Trophoblast cell (in vitro differentiated cells and primary cell): Measurements from ENCODE around the gene MACROD2.

Source experiments
- DNase-seq, 2 donors: peaks; one replicate each; pipeline ENCODE4 v3.0.0-alpha.2; 2016
- H2AFZ ChIP-seq: 2 replicates; pipeline ENCODE4 v1.6.1; 2013; ENCODE audit warnings: low read length, moderate library complexity, mild to moderate bottlenecking; ENCODE audit not compliant: insufficient read depth, poor library complexity
- H2AK5ac ChIP-seq: 2 replicates; pipeline ENCODE4 v1.6.1; 2013; ENCODE audit warnings: mild to moderate bottlenecking, low read length
- H2BK120ac ChIP-seq: 2 replicates; pipeline ENCODE4 v1.6.1; 2013; ENCODE audit warnings: low read length, mild to moderate bottlenecking, moderate library complexity; ENCODE audit not compliant: insufficient read depth, poor library complexity
- H2BK12ac ChIP-seq: 2 replicates; pipeline ENCODE4 v1.6.1; 2013; ENCODE audit warnings: mild to moderate bottlenecking, low read length, moderate library complexity
- H2BK5ac ChIP-seq: 2 replicates; pipeline ENCODE4 v1.6.1; 2013; ENCODE audit warnings: low read length, low read depth, moderate library complexity, mild to moderate bottlenecking; ENCODE audit not compliant: poor library complexity
- H3K14ac ChIP-seq: 2 replicates; pipeline ENCODE4 v1.6.1; 2013; ENCODE audit warnings: mild to moderate bottlenecking, low read length
- H3K18ac ChIP-seq: 2 replicates; pipeline ENCODE4 v1.6.1; 2013; ENCODE audit warnings: mild to moderate bottlenecking, low read length
- H3K23ac ChIP-seq: 2 replicates; pipeline ENCODE4 v1.6.1; 2013; ENCODE audit warnings: low read length
- H3K27ac ChIP-seq: 2 replicates; pipeline ENCODE4 v1.5.1; 2013; ENCODE audit warnings: low read depth, mild to moderate bottlenecking, inconsistent platforms, low read length, moderate library complexity
- H3K27me3 ChIP-seq: 2 replicates; pipeline ENCODE4 v1.6.1; 2013; ENCODE audit warnings: inconsistent platforms, mild to moderate bottlenecking, low read length, moderate library complexity; ENCODE audit not compliant: insufficient read depth
- H3K36me3 ChIP-seq, 2 experiments: 1 replicate in 1 of 2; 2 replicates in 1 of 2; pipeline ENCODE4 v1.6.1; 2013; ENCODE audit warnings: low read length in 2 of 2, mild to moderate bottlenecking in 2 of 2, moderate library complexity in 1 of 2; ENCODE audit not compliant: insufficient read depth in 2 of 2, control insufficient read depth in 1 of 2
- H3K4ac ChIP-seq: 2 replicates; pipeline ENCODE4 v1.6.1; 2013; ENCODE audit warnings: low read depth, mild to moderate bottlenecking, low read length, moderate library complexity
- H3K4me1 ChIP-seq, 2 experiments: 1 replicate in 1 of 2; 2 replicates in 1 of 2; pipeline ENCODE4 v1.6.1; 2013; ENCODE audit warnings: low read length in 2 of 2, mild to moderate bottlenecking in 2 of 2, moderate library complexity in 1 of 2; ENCODE audit not compliant: insufficient read depth in 2 of 2, control insufficient read depth in 1 of 2
- H3K4me2 ChIP-seq: 2 replicates; pipeline ENCODE4 v1.6.1; 2013; ENCODE audit warnings: inconsistent platforms, mild to moderate bottlenecking, low read length, moderate library complexity
- H3K4me3 ChIP-seq: 2 replicates; pipeline ENCODE4 v1.5.1; 2013; ENCODE audit warnings: mild to moderate bottlenecking, low read depth, low read length, inconsistent platforms
- H3K79me1 ChIP-seq: one replicate; pipeline ENCODE4 v1.6.1; 2013; ENCODE audit warnings: low read length
- H3K79me2 ChIP-seq: 2 replicates; pipeline ENCODE4 v1.6.1; 2013; ENCODE audit warnings: low read length, mild to moderate bottlenecking; ENCODE audit not compliant: control insufficient read depth, insufficient read depth, poor library complexity
- H3K9ac ChIP-seq: 2 replicates; pipeline ENCODE4 v1.6.1; 2013; ENCODE audit warnings: mild to moderate bottlenecking, low read length
- H3K9me3 ChIP-seq: 2 replicates; pipeline ENCODE4 v1.6.1; 2013; ENCODE audit warnings: low read depth, mild to moderate bottlenecking, control low read depth, inconsistent platforms, low read length; ENCODE audit not compliant: insufficient read depth
- H4K12ac ChIP-seq: 2 replicates; pipeline ENCODE4 v1.6.1; 2013; ENCODE audit warnings: low read depth, mild to moderate bottlenecking, low read length, moderate library complexity
- H4K8ac ChIP-seq: 2 replicates; pipeline ENCODE4 v1.6.1; 2013; ENCODE audit warnings: low read depth, mild to moderate bottlenecking, low read length, moderate library complexity
- H4K91ac ChIP-seq: one replicate; pipeline ENCODE4 v1.6.1; 2013; ENCODE audit warnings: low read depth, mild to moderate bottlenecking, low read length, moderate library complexity
- WGBS: extraction: QIAGEN DNeasy Blood & Tissue Kit; methylation state at CpG from one replicate; pipeline ENCODE4 v1.1.7; 2013; ENCODE audit warnings: missing lambda C conversion rate; ENCODE audit not compliant: insufficient read length, insufficient coverage; ENCODE audit errors: extremely low coverage; 5-methylcytosine and 5-hydroxymethylcytosine counted together

The MACROD2 gene

DNA sequence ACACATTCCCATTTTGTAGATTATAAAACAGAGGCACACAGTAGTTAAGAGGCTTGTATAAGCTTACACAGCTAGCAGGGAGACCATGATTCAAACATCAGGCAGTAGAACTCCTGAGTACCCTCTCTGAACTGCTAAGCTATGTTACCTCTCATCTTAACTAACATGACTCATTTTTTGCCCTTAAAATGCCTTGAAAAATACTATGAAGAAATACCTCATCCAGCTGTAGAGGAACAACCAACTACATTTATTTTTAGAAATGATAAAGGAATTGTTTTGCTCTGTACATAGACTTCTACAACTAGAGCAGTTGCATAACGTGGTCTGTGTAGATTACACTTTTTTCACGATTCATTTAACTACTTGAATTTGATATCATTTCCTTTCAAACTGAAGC lies 240.0 kb downstream of the MACROD2 start:
- H3K27me3 ChIP-seq = no peaks in the 10 kb centered on the region
- no peaks in the 10 kb centered on the region for H3K79me1 ChIP-seq
- H2BK12ac ChIP-seq = no peak overlapping the region
- H3K4me3 ChIP-seq = no peak overlapping the region
- no peaks in the 10 kb centered on the region for H3K9me3 ChIP-seq
- H3K27ac ChIP-seq = no peak overlapping the region
- H3K79me2 ChIP-seq = no peaks in the 10 kb centered on the region
- no peak overlapping the region for H2AFZ ChIP-seq
- no peak for DNase-seq
- H3K4me2 ChIP-seq = no peak overlapping the region
- no peak overlapping the region for H2AK5ac ChIP-seq
- no peak overlapping the region for H3K4ac ChIP-seq
- no peak overlapping the region for H3K14ac ChIP-seq
- no peak overlapping the region for H3K18ac ChIP-seq
- no peaks in the 10 kb centered on the region for H3K36me3 ChIP-seq
- no peak overlapping the region for H4K8ac ChIP-seq
- no peak overlapping the region for H4K12ac ChIP-seq
- H4K91ac ChIP-seq = no peak overlapping the region
- H3K4me1 ChIP-seq = no peaks in the 10 kb centered on the region
- H2BK120ac ChIP-seq = no peak overlapping the region
- no CpG with 5 or more reads among the region's 2 CpGs for WGBS
- H3K9ac ChIP-seq = no peak overlapping the region
- H2BK5ac ChIP-seq = no peak overlapping the region
- H3K23ac ChIP-seq = no peak overlapping the region

DNA sequence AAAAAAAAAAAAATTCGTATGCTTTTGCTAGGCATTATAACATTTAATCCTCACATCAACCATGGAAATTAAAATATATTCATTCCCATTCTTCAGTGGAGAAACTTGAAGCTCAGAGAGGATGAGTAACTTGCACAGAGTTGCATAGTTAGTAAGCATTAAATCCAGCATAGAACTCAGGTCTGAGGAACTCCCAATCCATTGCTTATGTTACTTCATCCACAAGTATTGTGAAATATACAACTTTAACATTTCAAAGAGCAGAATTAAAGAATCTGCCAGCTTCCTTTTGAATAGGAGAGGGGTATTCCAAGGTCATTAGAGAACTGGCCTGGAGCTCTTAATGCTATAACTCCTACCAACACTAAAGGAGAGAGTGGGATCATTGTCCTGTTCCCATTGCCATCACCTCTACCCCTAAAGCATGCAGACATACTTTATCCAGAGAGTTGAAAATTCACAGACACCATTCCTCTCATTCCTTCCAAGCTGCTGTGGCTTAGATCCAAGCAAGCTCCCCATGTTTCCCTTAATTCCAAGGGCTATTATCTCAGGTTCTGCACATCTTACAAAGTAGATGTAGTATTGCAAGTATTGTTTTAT lies 250.2 kb downstream of the MACROD2 start:
- Histone ChIP-seq H2BK5ac (no peak overlapping the region), H3K23ac (no peak overlapping the region), H4K8ac (no peak overlapping the region), H3K9me3 (no peaks in the 10 kb centered on the region), H4K91ac (no peak overlapping the region), H2AFZ (no peak overlapping the region), H3K36me3 (no peaks in the 10 kb centered on the region), H3K9ac (no peak overlapping the region), H3K27me3 (no peaks in the 10 kb centered on the region), H3K4ac (no peak overlapping the region), H2BK120ac (no peak overlapping the region), H3K27ac (peak overlapping the region; percentile 34), H3K14ac (no peak overlapping the region), H3K4me3 (no peak overlapping the region), H3K4me2 (no peak overlapping the region), H3K79me2 (no peaks in the 10 kb centered on the region), H2AK5ac (no peak overlapping the region), H3K18ac (no peak overlapping the region), H4K12ac (no peak overlapping the region), H3K79me1 (peaks cover 3% of the 10 kb centered on the region), H2BK12ac (no peak overlapping the region), H3K4me1 (peaks cover 0 to 1% of the 10 kb centered on the region in 2 experiments)
- DNase-seq = peak in 1 of 2 donors; percentile 1
- no CpG with 5 or more reads among the region's 1 CpG for WGBS

- no peaks in the 10 kb centered on the region for H3K79me2 ChIP-seq
- no peaks in the 10 kb centered on the region for H3K9me3 ChIP-seq
- H2AFZ ChIP-seq = no peak overlapping the region
- no peak overlapping the region for H3K4me2 ChIP-seq
- no peak overlapping the region for H3K9ac ChIP-seq
- H3K36me3 ChIP-seq = no peaks in the 10 kb centered on the region
- no CpG with 5 or more reads among the region's 1 CpG for WGBS
- no peak overlapping the region for H3K18ac ChIP-seq
- H4K91ac ChIP-seq = no peak overlapping the region
- no peak for DNase-seq
- no peak overlapping the region for H4K12ac ChIP-seq
- H3K4me1 ChIP-seq = no peaks in the 10 kb centered on the region
- no peak overlapping the region for H3K23ac ChIP-seq
- H3K79me1 ChIP-seq = no peaks in the 10 kb centered on the region
- H3K4ac ChIP-seq = no peak overlapping the region
- no peak overlapping the region for H2BK12ac ChIP-seq
- no peak overlapping the region for H2BK120ac ChIP-seq
- H3K14ac ChIP-seq = no peak overlapping the region
- H3K27ac ChIP-seq = no peak overlapping the region
- no peak overlapping the region for H2AK5ac ChIP-seq
- no peak overlapping the region for H3K4me3 ChIP-seq
- no peaks in the 10 kb centered on the region for H3K27me3 ChIP-seq
- no peak overlapping the region for H2BK5ac ChIP-seq
- no peak overlapping the region for H4K8ac ChIP-seq
Observed at GRCh38 chr20:14259689-14260088, 264.4 kb downstream of the MACROD2 start.

- H3K79me2 ChIP-seq = no peaks in the 10 kb centered on the region
- no peak overlapping the region for H3K4ac ChIP-seq
- no peak overlapping the region for H3K18ac ChIP-seq
- no peak overlapping the region for H3K9ac ChIP-seq
- H2AK5ac ChIP-seq = no peak overlapping the region
- H3K4me3 ChIP-seq = no peak overlapping the region
- H3K36me3 ChIP-seq = no peaks in the 10 kb centered on the region
- WGBS = no CpG with 5 or more reads among the region's 1 CpG
- H3K14ac ChIP-seq = no peak overlapping the region
- H3K9me3 ChIP-seq = no peaks in the 10 kb centered on the region
- H4K91ac ChIP-seq = no peak overlapping the region
- no peaks in the 10 kb centered on the region for H3K27me3 ChIP-seq
- H4K8ac ChIP-seq = no peak overlapping the region
- no peak overlapping the region for H3K27ac ChIP-seq
- no peaks in the 10 kb centered on the region for H3K79me1 ChIP-seq
- no peak for DNase-seq
- H3K4me1 ChIP-seq = no peaks in the 10 kb centered on the region
- no peak overlapping the region for H4K12ac ChIP-seq
- H3K23ac ChIP-seq = no peak overlapping the region
- H2BK120ac ChIP-seq = no peak overlapping the region
- no peak overlapping the region for H2BK12ac ChIP-seq
- H3K4me2 ChIP-seq = no peak overlapping the region
- no peak overlapping the region for H2AFZ ChIP-seq
- H2BK5ac ChIP-seq = no peak overlapping the region
Observed at GRCh38 chr20:14260367-14260766, 265.1 kb downstream of the MACROD2 start.
